SK-N-SH treated with all-trans-retinoic acid at 6 μM for 48 hours (cell line): Measurements from ENCODE around the gene UBR2.

ENCODE experiments used
- ESRRG ChIP-seq: fragments of 250-450 bp; sonication (Bioruptor Pico); IDR thresholded peaks from 2 replicates; pipeline ENCODE4 v1.6.1; 2021; ENCODE audit warnings: mild to moderate bottlenecking
- RARB ChIP-seq: fragments of 250-450 bp; sonication (Bioruptor Pico); IDR thresholded peaks from 2 replicates; pipeline ENCODE4 v1.8.0; 2021; ENCODE audit warnings: mild to moderate bottlenecking, moderate library complexity
- ZC3H10 ChIP-seq: fragments of 250-450 bp; sonication (Bioruptor Pico); IDR thresholded peaks from 2 replicates; pipeline ENCODE4 v1.5.1; 2021; ENCODE audit warnings: mild to moderate bottlenecking, moderate library complexity
- ZFP30 ChIP-seq: fragments of 450-650 bp; formaldehyde crosslinking; IDR thresholded peaks from 2 replicates; pipeline ENCODE4 v1.5.0; 2022; ENCODE audit warnings: mild to moderate bottlenecking, moderate library complexity
- ZNF565 ChIP-seq: fragments of 450-650 bp; formaldehyde crosslinking; conservative IDR thresholded peaks from 2 replicates; pipeline ENCODE4 v1.5.0; 2020; ENCODE audit warnings: low read depth, mild to moderate bottlenecking, moderate library complexity

- TF ChIP-seq RARB (CRISPR knock-in tag) (no peak), ESRRG (CRISPR knock-in tag) (no peak), ZNF565 (CRISPR knock-in tag) (no peak), ZFP30 (CRISPR knock-in tag) (no peak), ZC3H10 (CRISPR knock-in tag) (no peak)
Observed at GRCh38 chr6:42729731-42730130, 165.9 kb downstream of the UBR2 start.
